Right lobe of liver (tissue), 4 donors: ENCODE data around the gene PPP6C.
"Not testable (repeated sequence)": the region's sequence is repeated elsewhere in the genome, so short reads cannot be mapped to it uniquely, and the experiment has no call there.

Experiments used
- CTCF ChIP-seq, 4 donors: fragments of 200-600 bp in 3 of 4; fragments of 450-650 bp in 1 of 4; IDR thresholded peaks; one replicate each; pipeline versions ENCODE4 v1.5.1 to v1.8.0; 2016 to 2022; ENCODE audit warnings: antibody characterized with exemption in 4 of 4, mild to moderate bottlenecking in 2 of 4
- POLR2A ChIP-seq: fragments of 450-650 bp; IDR thresholded peaks from one replicate; pipeline ENCODE4 v1.6.1; 2017; ENCODE audit warnings: antibody characterized with exemption, mild to moderate bottlenecking
- donor health status: DM: no; HTN: no; CAD: no.
- donor health status: DM: no; HTN: no; CAD: no.
- donor health status: DM: no; HTN: yes; CAD: no.

GRCh38 chr9:125234099-125234498, 44.5 kb upstream of the PPP6C start:
- TF ChIP-seq CTCF (IDR thresholded peaks at IDR 0.05); POLR2A: not testable (repeated sequence)
